ENCODE results near the gene EMP1.
"Not testable (repeated sequence)": the region's sequence is repeated elsewhere in the genome, so short reads cannot be mapped to it uniquely, and the experiment has no call there.

The EMP1 gene

DNA sequence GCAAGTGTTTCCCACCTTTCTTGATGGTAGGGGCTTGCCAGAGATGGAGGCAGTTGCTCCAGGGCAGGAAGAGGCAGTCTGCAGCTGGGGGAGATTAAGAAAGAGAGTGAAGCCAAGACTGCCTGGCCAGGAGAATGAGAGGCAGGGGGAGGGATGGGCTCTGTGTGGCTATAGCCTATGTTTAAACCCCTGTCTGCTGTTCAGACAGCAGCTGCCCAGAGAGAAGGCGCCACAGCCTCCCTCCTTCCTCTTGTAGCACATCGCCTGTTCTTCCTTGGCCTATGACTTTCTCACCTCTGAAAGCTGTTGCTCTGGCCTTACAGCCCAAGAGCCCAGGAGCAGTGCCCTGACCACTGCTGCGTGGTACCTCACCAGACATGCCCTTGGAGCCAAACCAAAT is 61.7 kb downstream of the EMP1 start:
- DNase-seq (ENCODE audit: low spot score), result no peak

DNA sequence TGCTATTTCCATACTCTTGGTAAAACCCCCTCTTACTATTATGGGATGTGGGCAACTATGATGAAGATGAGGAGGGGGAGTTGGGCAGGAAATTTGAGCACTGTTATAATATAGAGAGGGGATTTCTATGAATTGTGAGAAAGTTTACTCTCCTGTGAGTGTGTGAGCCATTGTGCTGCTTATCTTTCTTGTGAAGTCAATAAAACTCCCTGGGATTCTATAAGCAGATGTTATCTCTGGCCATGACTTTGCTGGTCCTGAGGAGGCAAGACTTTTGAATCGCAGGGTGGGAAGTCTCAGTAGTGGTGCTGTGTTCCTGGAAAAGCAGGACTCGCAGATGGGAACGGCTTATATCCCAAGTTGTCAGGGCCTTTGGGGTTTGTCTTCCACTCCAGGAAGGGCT is 62.2 kb downstream of the EMP1 start:
- DNase-seq (ENCODE audit: low spot score), result no peak

DNA sequence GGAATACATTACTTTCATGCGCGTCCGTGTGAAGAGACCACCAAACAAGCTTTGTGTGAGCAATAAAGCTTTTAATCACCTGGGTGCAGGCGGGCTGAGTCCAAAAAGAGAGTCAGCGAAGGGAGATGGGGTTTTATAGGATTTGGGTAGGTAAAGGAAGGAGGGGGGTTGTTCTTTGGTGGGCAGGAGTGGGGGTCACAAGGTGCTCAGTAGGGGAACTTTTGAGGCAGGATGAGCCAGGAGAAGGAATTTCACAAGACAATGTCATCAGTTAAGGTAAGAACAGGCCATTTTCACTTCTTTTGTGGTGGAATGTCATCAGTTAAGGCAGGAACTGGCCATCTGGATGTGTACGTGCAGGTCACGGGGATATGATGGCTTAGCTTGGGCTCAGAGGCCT is 63.1 kb downstream of the EMP1 start:
- DNase-seq (ENCODE audit: low spot score), result not testable (repeated sequence)

DNA sequence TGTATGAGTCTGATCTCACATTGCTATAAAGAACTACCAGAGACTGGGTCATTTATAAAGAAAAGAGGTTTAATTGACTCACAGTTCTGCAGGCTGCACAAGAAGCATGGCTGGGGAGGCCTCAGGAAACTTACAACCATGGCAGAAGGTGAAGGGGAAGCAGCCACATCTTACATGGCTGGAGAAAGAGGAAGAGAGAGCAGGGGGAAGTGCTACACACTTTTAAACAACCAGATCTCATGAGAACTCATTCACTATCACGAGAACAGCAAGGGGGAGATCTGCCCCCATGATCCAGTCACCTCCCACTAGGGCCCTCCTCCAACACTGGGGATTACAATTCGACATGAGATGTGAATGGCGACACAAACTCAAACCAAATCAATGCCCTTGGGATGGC is 71.3 kb downstream of the EMP1 start:
- not testable (repeated sequence) for DNase-seq (ENCODE audit: low spot score)

DNA sequence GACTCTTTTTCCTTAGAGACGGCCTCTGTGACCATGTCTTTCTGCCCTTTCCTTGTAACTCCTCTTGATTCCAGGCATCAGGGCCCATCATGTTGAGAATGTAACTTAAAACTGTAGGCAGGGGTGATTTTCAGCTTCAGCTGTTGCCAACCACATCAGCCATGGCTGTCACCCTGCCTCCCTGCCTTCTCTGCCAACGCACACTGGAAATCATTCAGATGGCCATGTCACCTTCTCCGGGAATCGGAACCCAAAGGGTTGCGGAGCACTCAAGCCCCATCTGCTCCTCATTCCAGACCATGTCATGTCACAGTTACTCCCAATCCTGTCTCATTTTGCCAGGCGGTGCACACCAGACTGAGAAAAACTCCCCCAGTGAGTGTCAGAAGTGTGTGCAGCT is 72.1 kb downstream of the EMP1 start:
- DNase-seq (ENCODE audit: low spot score), result no peak

All from HuH-7.5 (cell line).